Bladder microvascular endothelial cell (primary cell): ENCODE data around the gene RSPH4A. TPM values are rescaled to one million over a fixed set of nuclear protein-coding genes. Genes with fewer than 3 reads are reported as not detected.

Experiments
- total RNA-seq: library from RNA; depleted of rRNA; stranded (reverse); fragments of >200 nt; gene quantifications from 2 replicates; pipeline ENCODE4 v1.2.3, GENCODE V29; 2014

RSPH4A gene
- total RNA-seq = 0.16 and 0.31 TPM in 2 replicates

GRCh38 chr6:116615937-116616736, at the start of gene RSPH4A:
Gene RSPH4A, plus strand, starts transcription at chr6:116616479. Its CDS starts 145 bp downstream, at chr6:116616624.

GRCh38 chr6:116570856-116571682, 45.2 kb upstream of the RSPH4A start, which contains the start of gene RWDD1:
Gene RWDD1, plus strand, starts transcription at chr6:116571504. Its CDS starts 79 bp downstream, at chr6:116571583.

GRCh38 chr6:116680880-116681672, 64.8 kb downstream of the RSPH4A start, which contains the start of gene KPNA5:
Gene KPNA5, plus strand, starts transcription at chr6:116681211. Its CDS starts 124 bp downstream, at chr6:116681335.

Other genes starting within 250 kb of the RSPH4A start
- gene DSE, start 245.5 kb upstream of the RSPH4A start, total RNA-seq = 10.4 and 20.0 TPM in 2 replicates
- gene CALHM6, start 155.1 kb upstream of the RSPH4A start, total RNA-seq = 0.50 and 1.3 TPM in 2 replicates
- 5.3 and 12.6 TPM in 2 replicates for gene CALHM5, start 104.8 kb upstream of the RSPH4A start, total RNA-seq
- gene TRAPPC3L, start 70.8 kb upstream of the RSPH4A start, total RNA-seq = under 0.01 and 0.19 TPM in 2 replicates
- gene CALHM4, start 62.7 kb upstream of the RSPH4A start, total RNA-seq = 0.25 and 0.97 TPM in 2 replicates
- 13.0 and 16.1 TPM in 2 replicates for gene RWDD1, start 45.0 kb upstream of the RSPH4A start, total RNA-seq
- gene ZUP1, start 52.3 kb downstream of the RSPH4A start, total RNA-seq = 11.7 and 24.9 TPM in 2 replicates
- gene KPNA5, start 64.7 kb downstream of the RSPH4A start, total RNA-seq = 4.5 and 12.3 TPM in 2 replicates
- gene FAM162B, start 149.2 kb downstream of the RSPH4A start, total RNA-seq = 0.16 and 3.5 TPM in 2 replicates
- not detected in 2 replicates for gene GPRC6A, start 212.6 kb downstream of the RSPH4A start, total RNA-seq